HG03378 (cell line): Measurements from ENCODE around the gene POC1A.

Source experiments
- ATAC-seq: cut with Tn5 transposase; IDR thresholded peaks from one replicate; pipeline ENCODE4 v1.9.1; 2021; ENCODE audit warnings: mild to moderate bottlenecking, moderate library complexity; ENCODE audit not compliant: unreplicated experiment

The POC1A gene

DNA sequence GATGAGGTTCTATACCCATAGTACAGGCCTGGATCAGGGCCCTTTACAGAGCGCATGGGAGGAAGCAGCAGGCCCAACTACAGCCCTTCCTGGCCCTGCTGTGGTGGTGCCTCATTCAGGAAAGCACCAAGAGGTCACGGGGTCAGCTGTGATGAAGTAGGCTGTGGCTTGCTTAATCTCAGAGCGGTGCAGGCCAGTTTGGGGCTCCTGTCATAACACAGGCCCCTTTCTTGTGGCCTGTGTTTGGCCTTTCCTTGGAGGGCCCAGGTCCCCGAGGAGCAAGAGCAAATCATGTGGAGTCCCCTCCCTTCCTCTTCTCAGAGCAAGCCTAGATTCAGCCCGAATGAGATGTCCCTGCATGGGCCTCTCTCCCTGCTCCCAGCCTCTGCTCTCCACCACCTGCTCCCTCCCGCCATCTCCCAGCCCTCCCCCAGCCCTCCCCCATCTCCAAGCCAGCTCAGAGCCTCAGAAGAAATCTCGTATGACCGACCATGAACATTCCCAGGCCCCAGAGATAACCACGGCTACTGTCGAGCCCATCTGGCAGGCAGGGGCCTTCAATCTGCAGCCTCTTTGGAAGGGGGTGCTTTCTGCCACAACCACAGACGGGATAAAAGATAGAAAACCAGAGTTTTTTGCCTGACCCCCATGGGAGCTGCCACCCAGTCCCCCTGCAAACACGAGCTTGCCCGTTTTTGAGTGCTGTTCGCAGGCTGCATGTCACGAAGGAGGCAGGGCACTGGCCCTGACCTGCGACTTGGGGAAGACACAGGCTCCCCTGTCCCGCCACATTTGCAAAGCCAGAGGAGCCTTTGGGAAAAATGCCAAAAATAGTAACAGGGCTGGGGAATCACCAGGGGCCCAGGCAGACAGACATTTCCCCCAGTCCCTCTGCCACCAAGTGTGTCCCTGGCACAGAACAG is 65.5 kb downstream of the POC1A start:
- no peak for ATAC-seq

GRCh38 chr3:52087731-52088130 is 66.5 kb downstream of the POC1A start:
- no peak for ATAC-seq

GRCh38 chr3:52086976-52087663 is 67.1 kb downstream of the POC1A start:
- ATAC-seq: no peak

- ATAC-seq: no peak
These were observed 67.8 kb downstream of the POC1A start for GRCh38 chr3:52086461-52086860.

- ATAC-seq: no peak
These were observed 68.4 kb downstream of the POC1A start for GRCh38 chr3:52085681-52086282.

DNA sequence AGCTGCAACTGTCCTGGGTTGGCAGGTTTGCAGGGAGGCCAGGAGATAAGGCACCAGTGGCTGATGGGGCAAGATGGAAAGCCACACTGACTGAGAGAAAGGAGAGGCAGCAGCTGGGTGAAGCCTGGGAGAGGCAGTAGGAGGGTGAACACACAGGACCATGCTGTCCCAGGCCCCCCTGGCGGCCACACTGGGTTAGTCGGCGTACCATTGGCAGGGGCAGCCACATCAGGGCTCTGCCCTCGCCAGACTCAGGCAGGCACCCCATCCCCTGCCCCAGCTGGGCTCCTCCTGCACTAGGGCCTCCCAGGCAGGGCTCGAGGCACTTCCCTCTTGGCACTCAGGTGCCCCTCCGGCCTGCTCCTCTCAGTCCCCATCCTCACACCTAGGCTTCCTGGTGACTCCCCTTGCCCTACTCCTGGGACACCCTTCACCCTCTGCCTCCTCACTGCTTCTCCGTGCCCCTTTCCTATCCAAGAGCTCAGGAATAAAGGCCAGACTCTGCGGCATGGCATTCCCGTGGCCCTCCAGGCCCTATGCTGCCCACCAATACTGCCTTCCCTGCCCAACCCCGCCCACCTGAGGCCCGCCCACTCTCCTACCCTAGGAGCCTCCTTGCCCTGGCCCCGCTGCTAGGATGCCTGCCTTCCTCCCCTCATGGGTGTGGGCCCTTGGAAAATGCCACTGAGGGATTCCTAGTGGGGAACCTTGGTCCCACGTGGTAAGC is 69.1 kb downstream of the POC1A start:
- ATAC-seq: no peak

- ATAC-seq: no peak
These were observed 69.8 kb downstream of the POC1A start for GRCh38 chr3:52084216-52084945.

DNA sequence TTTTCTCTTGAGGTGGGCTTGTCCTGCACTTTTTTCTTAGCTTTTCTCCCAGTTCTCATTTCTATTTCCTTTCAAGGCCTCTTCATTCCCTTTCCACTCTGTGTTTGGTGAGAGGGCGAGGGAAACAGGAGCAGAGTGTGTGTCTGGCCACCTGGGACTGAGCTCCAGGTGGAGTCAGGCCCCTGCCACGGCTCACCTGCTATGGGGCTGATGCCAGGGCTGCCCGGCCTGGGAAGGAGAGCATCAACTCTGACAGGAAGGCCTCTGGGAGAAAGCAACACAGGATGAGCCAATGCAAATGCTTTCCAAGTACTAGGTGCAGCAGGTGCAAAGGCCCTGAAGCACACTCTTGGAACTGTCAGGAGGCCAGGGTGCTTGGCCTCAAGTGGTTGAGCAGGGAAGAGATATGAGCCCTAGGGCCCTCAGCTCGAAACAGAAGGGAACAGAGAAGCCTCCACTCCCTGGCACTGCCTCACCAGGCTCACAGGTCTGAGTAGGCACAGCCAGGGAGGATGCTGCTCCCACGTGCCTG is 70.6 kb downstream of the POC1A start:
- ATAC-seq: no peak

DNA sequence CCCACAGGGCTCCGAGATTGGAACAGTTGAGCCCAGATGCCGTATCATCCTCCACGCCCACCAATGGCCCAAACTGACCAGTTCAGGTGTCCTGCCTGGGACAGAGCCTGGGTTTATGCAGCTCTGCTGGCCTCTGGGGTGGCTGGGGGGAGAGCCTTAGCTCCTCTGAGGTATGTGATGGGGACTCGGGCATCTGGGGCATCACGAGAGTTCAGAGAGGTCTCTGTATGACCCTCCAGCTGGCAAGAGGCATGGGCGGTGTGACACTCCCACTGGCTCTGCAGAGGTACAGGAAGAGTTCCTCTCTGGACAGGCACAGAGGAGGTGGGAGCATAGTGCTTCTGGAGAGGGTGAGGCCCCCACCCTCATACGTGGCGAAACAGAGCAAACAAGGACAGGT is 71.3 kb downstream of the POC1A start:
- no peak for ATAC-seq

DNA sequence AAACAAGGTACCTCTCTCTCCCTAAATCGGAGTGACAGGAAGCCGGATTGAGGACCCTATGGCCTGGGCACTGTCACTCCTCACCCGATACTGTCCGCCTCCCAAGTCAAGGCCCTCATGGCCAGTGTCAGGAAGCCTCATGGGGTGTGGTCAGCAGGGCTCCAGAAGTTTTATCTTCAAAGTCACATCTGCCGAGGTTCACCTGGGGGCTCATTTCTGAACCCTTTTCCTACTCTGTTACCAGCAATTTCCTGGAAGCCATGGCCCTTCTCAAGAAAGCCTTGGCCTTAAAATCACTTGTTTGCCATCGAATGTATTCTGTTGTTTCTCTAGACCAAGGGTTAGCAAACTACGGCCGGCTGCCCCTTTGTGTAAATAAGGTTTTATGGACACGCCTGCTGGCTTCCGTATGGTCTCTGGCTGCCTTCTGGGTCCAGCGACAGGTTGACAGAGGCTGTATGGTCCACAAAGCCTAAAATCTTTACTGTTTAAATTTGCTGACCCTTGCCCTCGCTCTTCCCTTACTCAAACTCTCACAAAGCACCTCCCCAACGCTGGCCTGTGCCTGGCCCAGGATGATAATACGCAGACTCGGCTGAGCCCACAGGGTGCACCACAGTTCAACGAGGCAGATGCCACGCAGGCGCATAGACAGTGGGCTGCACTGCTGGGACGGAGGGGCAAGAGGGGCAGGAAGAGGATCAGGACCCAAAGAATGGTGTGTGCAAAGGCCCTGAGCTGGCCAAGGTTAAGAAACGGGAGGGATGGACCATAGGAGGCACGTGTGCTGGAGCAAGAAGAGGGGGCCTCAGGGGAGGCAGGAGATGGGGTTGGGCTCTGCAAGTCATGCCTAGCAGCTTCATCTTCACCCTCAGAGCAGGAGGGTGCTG is 73.1 kb downstream of the POC1A start:
- no peak for ATAC-seq

- no peak for ATAC-seq
These were observed 74.3 kb downstream of the POC1A start for GRCh38 chr3:52079958-52080357.

DNA sequence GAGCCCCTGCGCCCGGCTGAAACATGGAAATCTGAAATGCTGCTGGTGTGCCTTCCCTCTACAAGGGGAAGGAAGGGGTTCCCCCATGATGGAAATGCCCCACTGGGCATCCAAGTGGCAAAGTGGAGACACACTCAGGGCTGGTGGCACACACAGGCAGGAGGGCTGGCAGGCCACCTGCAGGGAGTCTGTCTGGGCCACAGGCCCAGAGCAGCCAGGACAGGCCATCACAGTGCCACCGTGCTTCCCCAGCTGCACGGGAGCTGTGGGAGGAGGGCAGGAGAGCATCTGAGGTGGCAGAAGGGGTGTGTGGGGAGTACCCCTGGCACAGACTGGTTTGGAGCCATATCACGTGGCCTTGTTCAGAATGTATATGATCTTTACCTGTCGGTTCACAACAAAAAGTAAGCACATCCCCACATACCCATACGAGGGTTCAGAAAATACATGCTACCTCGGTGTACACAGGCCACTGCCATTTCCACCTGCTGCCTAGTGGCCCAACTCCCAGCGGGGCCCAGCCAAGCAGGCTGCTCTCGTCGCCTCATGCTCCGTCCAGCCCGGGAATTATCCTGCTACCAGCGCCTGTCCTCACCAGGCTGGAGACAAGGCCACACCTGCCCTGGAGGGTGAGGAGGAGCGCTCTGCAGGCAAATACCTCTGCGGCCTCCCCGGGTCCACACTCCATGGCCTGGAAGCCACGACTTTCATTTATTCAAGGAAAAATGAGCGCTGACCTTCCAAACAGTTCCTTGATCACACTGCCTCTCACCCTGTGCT is 75.3 kb downstream of the POC1A start:
- no peak for ATAC-seq

DNA sequence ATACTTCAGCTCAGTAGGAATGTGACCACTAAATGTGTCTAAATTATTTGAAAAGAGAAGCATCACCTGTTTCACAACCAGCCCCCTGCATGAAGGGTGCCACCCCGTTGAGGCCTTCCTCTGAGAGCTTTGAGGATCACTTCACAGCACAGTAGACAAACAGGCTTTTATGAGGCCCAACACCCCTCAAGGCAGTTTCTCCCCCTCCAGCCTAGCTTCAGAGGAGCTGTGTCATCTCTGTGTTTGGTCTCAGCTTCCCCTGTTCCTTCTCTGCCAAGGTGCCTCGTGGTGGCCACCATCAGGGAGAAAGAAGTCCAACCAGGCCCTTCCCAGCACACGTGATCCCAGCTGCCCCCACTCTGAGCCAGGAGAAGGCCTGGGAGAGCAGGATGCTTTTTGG is 76.3 kb downstream of the POC1A start:
- ATAC-seq: no peak

- ATAC-seq: no peak
These were observed 77.1 kb downstream of the POC1A start for GRCh38 chr3:52076896-52077780.

GRCh38 chr3:52073490-52073889 is 80.7 kb downstream of the POC1A start:
- ATAC-seq: no peak

- no peak for ATAC-seq
These were observed 81.8 kb downstream of the POC1A start for GRCh38 chr3:52072471-52072870.

DNA sequence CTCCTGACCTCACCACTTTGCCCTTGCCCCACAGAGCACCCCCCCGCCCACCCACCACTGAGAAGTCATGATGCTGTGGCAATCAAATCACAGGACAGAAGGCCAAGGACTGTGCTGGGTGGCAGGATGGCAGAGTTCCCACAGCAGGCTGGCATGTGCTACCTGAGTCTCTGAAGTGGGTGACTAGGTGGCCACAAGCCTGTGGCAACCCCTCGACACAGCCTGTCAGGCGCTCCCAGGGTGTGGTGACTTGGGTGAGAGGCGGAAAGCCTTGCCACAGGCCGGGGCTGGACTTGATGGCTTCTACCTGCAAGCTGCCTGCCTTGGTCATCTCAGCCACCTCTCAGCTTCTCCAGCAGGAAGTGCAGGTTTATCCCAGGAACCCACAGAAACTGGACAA is 82.2 kb downstream of the POC1A start:
- no peak for ATAC-seq
